ENCODE data around the gene TRDN. TPM values are rescaled to one million over a fixed set of nuclear protein-coding genes. Genes with fewer than 3 reads are reported as not detected.
"Not testable (repeated sequence)": the region's sequence is repeated elsewhere in the genome, so short reads cannot be mapped to it uniquely, and the experiment has no call there.

The TRDN gene
- total RNA-seq, 1 donor from 2014 or later, result 4.2 TPM

GRCh38 chr6:123636282-123636681 lies 468 bp downstream of the TRDN start:
- ATAC-seq (no peak), DNase-seq (ENCODE audit: low spot score) (no peak)
- intact Hi-C loops (cut with DNase I), result no loop called here

GRCh38 chr6:123635567-123635966 lies 1.2 kb downstream of the TRDN start:
- DNase-seq (ENCODE audit: low spot score) (no peak), ATAC-seq (no peak)
- intact Hi-C loops (cut with DNase I), result no loop called here

GRCh38 chr6:123635144-123635543 lies 1.6 kb downstream of the TRDN start:
- ATAC-seq (no peak), DNase-seq (ENCODE audit: low spot score) (no peak)
- intact Hi-C loops (cut with DNase I), result no loop called here

GRCh38 chr6:123632641-123633040 lies 4.1 kb downstream of the TRDN start:
- intact Hi-C loops (cut with DNase I), result no loop called here
- DNase-seq (ENCODE audit: low spot score) (no peak), ATAC-seq (no peak)

GRCh38 chr6:123629258-123629941 lies 7.3 kb downstream of the TRDN start:
- ATAC-seq, result no peak
- intact Hi-C loops (cut with DNase I), result no loop called here
- no peak for DNase-seq (ENCODE audit: low spot score)

- ATAC-seq, result no peak
- DNase-seq (ENCODE audit: low spot score), result no peak
- intact Hi-C loops (cut with DNase I), result no loop called here
Measured at GRCh38 chr6:123625696-123626095, 11.1 kb downstream of the TRDN start.

GRCh38 chr6:123622780-123623179 lies 14.0 kb downstream of the TRDN start:
- ATAC-seq, result no peak
- intact Hi-C loops (cut with DNase I), result no loop called here

GRCh38 chr6:123619156-123619555 lies 17.6 kb downstream of the TRDN start:
- DNase-seq (ENCODE audit: low spot score) (no peak), ATAC-seq (no peak)
- intact Hi-C loops (cut with DNase I), result no loop called here

More at GRCh38 chr6:123622780-123623179, 14.0 kb downstream of the TRDN start:
- no peak for DNase-seq (ENCODE audit: low spot score)

- intact Hi-C loops (cut with DNase I), result no loop called here
- ATAC-seq (no peak), DNase-seq (ENCODE audit: low spot score) (no peak)
Measured at GRCh38 chr6:123616942-123617341, 19.8 kb downstream of the TRDN start.

- no peak for ATAC-seq
Measured at GRCh38 chr6:123616016-123616415, 20.7 kb downstream of the TRDN start.

GRCh38 chr6:123610779-123611178 lies 26.0 kb downstream of the TRDN start:
- DNase-seq (ENCODE audit: low spot score), result no peak
- intact Hi-C loops (cut with DNase I), result no loop called here
- no peak for ATAC-seq

More at GRCh38 chr6:123616016-123616415, 20.7 kb downstream of the TRDN start:
- no peak for DNase-seq (ENCODE audit: low spot score)
- intact Hi-C loops (cut with DNase I), result no loop called here

GRCh38 chr6:123604067-123604466 lies 32.7 kb downstream of the TRDN start:
- intact Hi-C loops (cut with DNase I), result no loop called here
- DNase-seq (ENCODE audit: low spot score) (no peak), ATAC-seq (no peak)

- intact Hi-C loops (cut with DNase I), result no loop called here
- no peak for ATAC-seq
- DNase-seq (ENCODE audit: low spot score), result no peak
Measured at GRCh38 chr6:123598011-123598410, 38.7 kb downstream of the TRDN start.

- DNase-seq (ENCODE audit: low spot score) (no peak), ATAC-seq (no peak)
- intact Hi-C loops (cut with DNase I), result no loop called here
Measured at GRCh38 chr6:123594776-123595175, 42.0 kb downstream of the TRDN start.

- ATAC-seq, result no peak
- DNase-seq (ENCODE audit: low spot score), result no peak
- intact Hi-C loops (cut with DNase I), result no loop called here
Measured at GRCh38 chr6:123592426-123592825, 44.3 kb downstream of the TRDN start.

- DNase-seq (ENCODE audit: low spot score) (no peak), ATAC-seq (no peak)
- intact Hi-C loops (cut with DNase I), result no loop called here
Measured at GRCh38 chr6:123589973-123590372, 46.8 kb downstream of the TRDN start.

GRCh38 chr6:123589317-123589716 lies 47.4 kb downstream of the TRDN start:
- no peak for DNase-seq (ENCODE audit: low spot score)
- intact Hi-C loops (cut with DNase I), result no loop called here
- no peak for ATAC-seq

- intact Hi-C loops (cut with DNase I), result no loop called here
- ATAC-seq (no peak), DNase-seq (ENCODE audit: low spot score) (no peak)
Measured at GRCh38 chr6:123588546-123588895, 48.2 kb downstream of the TRDN start.

GRCh38 chr6:123587838-123588545 lies 48.8 kb downstream of the TRDN start:
- intact Hi-C loops (cut with DNase I), result no loop called here
- DNase-seq (ENCODE audit: low spot score), result no peak

GRCh38 chr6:123587407-123587806 lies 49.3 kb downstream of the TRDN start:
- intact Hi-C loops (cut with DNase I); ATAC-seq; DNase-seq (ENCODE audit: low spot score): not testable (repeated sequence)

More at GRCh38 chr6:123587838-123588545, 48.8 kb downstream of the TRDN start:
- no peak for ATAC-seq

GRCh38 chr6:123580331-123580730 lies 56.4 kb downstream of the TRDN start:
- ATAC-seq (no peak), DNase-seq (ENCODE audit: low spot score) (no peak)
- intact Hi-C loops (cut with DNase I), result no loop called here
